BLaER1 treated with 17β-estradiol and CSF1 and Interleukin-3, amounts not matched to agents 10 nM and 100 nM (cell line): ENCODE results near the gene TMEM175.
"Not testable (repeated sequence)": the region's sequence is repeated elsewhere in the genome, so short reads cannot be mapped to it uniquely, and the experiment has no call there.

Experiments used
- H3K27ac ChIP-seq, 11 experiments: shearing (Covaris generic); formaldehyde crosslinking; 2 replicates each; pipeline ENCODE4 v1.8.1; 2022
- H3K27me3 ChIP-seq, 11 experiments: shearing (Covaris generic); formaldehyde crosslinking; 2 replicates each; pipeline ENCODE4 v1.8.1; 2022
- H3K36me3 ChIP-seq, 11 experiments: shearing (Covaris generic); formaldehyde crosslinking; 2 replicates each; pipeline ENCODE4 v1.8.1; 2022
- H3K4me1 ChIP-seq, 10 experiments: shearing (Covaris generic); formaldehyde crosslinking; 2 replicates each; pipeline ENCODE4 v1.8.1; 2022
- H3K4me2 ChIP-seq, 11 experiments: shearing (Covaris generic); formaldehyde crosslinking; 2 replicates each; pipeline ENCODE4 v1.8.1; 2022
- H3K4me3 ChIP-seq, 10 experiments: shearing (Covaris generic); formaldehyde crosslinking; 2 replicates each; pipeline ENCODE4 v1.8.1; 2022
- H3K9ac ChIP-seq, 11 experiments: shearing (Covaris generic); formaldehyde crosslinking; 2 replicates each; pipeline ENCODE4 v1.8.1; 2022
- H3K9me3 ChIP-seq, 11 experiments: shearing (Covaris generic); formaldehyde crosslinking; replicated peaks in 1 of 11; 2 replicates each; pipeline ENCODE4 v1.8.1; 2022
- H4K20me1 ChIP-seq, 11 experiments: shearing (Covaris generic); formaldehyde crosslinking; 2 replicates each; pipeline ENCODE4 v1.8.1; 2022
- Cebpa-rat ChIP-seq, 11 experiments: shearing (Covaris generic); IDR thresholded peaks; 2 replicates each; pipeline ENCODE4 v1.8.1; 2022

TMEM175 gene

DNA sequence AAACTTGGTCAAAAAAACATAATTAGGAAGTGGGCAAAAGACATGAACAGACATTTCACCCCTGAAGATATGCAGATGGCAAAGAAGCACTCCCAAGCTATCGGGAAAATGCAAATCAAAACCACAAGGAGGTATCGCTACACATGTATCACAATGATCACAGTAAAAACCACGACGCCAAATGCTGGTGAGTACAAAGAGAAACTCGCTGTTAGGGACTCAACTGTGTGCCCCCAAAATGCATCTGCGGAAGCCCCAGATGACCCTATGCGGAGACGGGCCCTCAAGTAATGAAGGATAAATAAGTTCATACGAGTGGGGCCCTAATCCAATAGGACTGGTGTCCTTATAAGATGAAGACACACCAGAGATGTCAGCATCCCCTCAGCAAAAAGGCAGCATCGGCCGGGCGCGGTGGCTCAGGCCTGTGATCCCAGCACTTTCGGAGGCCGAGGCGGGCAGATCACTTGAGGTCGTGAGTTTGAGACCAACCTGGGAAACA is 10.4 kb upstream of the TMEM175 start:
- Histone ChIP-seq H3K4me3 (peak overlapping the region in 4 of 10 experiments; percentile 11 to 20 (median 16); a peak in 3 of 20 replicates), H3K27ac (peak overlapping the region in 8 of 11 experiments; percentile 31 to 70 (median 54); a peak in 14 of 22 replicates), H3K9ac (peak overlapping the region in 4 of 11 experiments; percentile 7 to 44 (median 16); a peak in 3 of 22 replicates), H3K36me3 (peaks cover 0 to 52% (median 35%) of the 10 kb centered on the region in 11 experiments; a peak in 21 of 22 replicates), H3K4me1 (peaks cover 56 to 86% (median 63%) of the 10 kb centered on the region in 10 experiments), H4K20me1 (peaks cover 44 to 96% (median 84%) of the 10 kb centered on the region in 11 experiments), H3K4me2 (peak overlapping the region; percentile 57 to 78 (median 73)), H3K27me3 (no peaks in the 10 kb centered on the region), H3K9me3 (peaks cover 0 to 54% (median 51%) of the 10 kb centered on the region in 11 experiments; a peak in 18 of 22 replicates)
- no peak for TF ChIP-seq Cebpa-rat (IDR thresholded peaks at IDR 0.05)

GRCh38 chr4:924107-925096 is 7.9 kb upstream of the TMEM175 start:
- H3K9ac ChIP-seq, result peak overlapping the region in 2 of 11 experiments; percentile 22 to 44; a peak in 5 of 22 replicates
- peaks cover 67 to 83% (median 73%) of the 10 kb centered on the region in 10 experiments for H3K4me1 ChIP-seq
- H3K27me3 ChIP-seq, result no peaks in the 10 kb centered on the region
- peak overlapping the region in 9 of 11 experiments; percentile 31 to 68 (median 53); a peak in 17 of 22 replicates for H3K27ac ChIP-seq
- H3K4me2 ChIP-seq, result peak overlapping the region; percentile 57 to 78 (median 73)
- TF ChIP-seq Cebpa-rat (IDR thresholded peaks at IDR 0.05), result no peak
- H3K36me3 ChIP-seq, result peaks cover 0 to 51% (median 30%) of the 10 kb centered on the region in 11 experiments; a peak in 21 of 22 replicates
- H3K4me3 ChIP-seq, result 0 out of 20 replicates have a peak overlapping the region, but pooled peaks of 1 of the 10 experiments have one; percentile 17
- peaks cover 60 to 89% (median 83%) of the 10 kb centered on the region in 11 experiments for H4K20me1 ChIP-seq
- peaks cover 0 to 30% (median 28%) of the 10 kb centered on the region in 11 experiments; a peak in 18 of 22 replicates for H3K9me3 ChIP-seq

DNA sequence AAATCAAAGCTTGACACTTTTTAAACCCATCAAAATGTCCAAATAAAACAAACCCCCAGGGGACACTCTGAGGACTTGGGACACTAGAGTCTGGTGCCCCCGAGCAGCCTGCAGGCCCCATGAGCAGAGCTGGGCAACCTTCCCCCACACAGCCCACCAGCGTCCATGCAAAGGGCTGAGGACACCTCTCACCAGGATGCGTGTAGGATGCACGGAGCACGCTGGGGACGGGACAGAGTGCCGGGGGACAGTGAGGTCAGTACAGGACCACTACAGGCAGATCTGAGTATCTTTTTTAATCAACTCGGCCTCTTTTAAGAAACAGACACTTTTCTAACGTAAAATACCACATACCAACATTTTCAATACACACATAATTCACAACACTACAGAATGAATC is 7.1 kb upstream of the TMEM175 start:
- no peak for TF ChIP-seq Cebpa-rat (IDR thresholded peaks at IDR 0.05)
- Histone ChIP-seq H3K27ac (peak overlapping the region in 7 of 11 experiments; percentile 44 to 68 (median 53); a peak in 11 of 22 replicates), H3K4me1 (peaks cover 70 to 85% (median 79%) of the 10 kb centered on the region in 10 experiments), H3K27me3 (no peaks in the 10 kb centered on the region), H3K9ac (peak overlapping the region in 5 of 11 experiments; percentile 15 to 56 (median 22); a peak in 6 of 22 replicates), H3K36me3 (peaks cover 0 to 44% (median 28%) of the 10 kb centered on the region in 11 experiments; a peak in 21 of 22 replicates), H3K4me3 (no peak overlapping the region), H4K20me1 (peaks cover 68 to 89% (median 84%) of the 10 kb centered on the region in 11 experiments), H3K9me3 (peaks cover 0 to 23% (median 20%) of the 10 kb centered on the region in 11 experiments; a peak in 18 of 22 replicates), H3K4me2 (peak overlapping the region; percentile 57 to 78 (median 73))

DNA sequence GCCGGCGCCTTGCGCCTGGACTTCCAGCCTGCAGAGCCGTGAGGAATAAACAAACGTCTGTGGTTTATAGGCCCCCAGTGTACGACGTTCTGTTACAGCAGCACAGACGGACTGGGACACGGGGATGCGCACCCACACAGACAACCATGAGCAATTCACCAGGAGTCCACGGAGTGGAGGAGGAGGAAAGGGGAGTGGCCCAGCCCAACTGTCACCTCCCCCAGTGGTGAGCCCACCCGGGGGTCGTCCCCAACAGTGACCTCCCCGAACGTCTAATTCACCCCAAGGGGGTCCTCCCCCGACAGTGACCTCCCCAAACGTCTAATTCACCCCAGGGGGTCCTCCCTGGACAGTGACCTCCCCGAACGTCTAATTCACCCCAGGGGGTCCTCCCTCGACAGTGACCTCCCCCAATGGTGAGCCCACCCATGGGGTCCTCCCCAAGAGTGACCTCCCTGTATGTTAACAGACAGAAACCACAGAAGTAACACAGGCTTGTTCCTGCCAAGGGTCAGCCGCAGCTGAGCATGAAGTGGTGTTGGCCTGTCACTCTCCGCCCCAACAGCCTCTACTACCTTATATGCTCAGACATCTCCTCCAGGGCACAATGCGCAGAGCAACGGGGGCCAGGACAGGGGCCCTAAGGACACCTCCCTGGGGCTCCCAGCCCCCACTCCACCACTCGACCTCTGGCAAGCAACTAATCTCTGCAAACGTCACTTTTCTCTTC is 6.3 kb upstream of the TMEM175 start:
- TF ChIP-seq Cebpa-rat (IDR thresholded peaks at IDR 0.05), result no peak
- peaks cover 0 to 15% (median 13%) of the 10 kb centered on the region in 11 experiments; a peak in 18 of 22 replicates for H3K9me3 ChIP-seq
- H3K27ac ChIP-seq, result peak overlapping the region in 5 of 11 experiments; percentile 22 to 54 (median 53); a peak in 5 of 22 replicates
- peaks cover 0 to 40% (median 24%) of the 10 kb centered on the region in 11 experiments; a peak in 20 of 22 replicates for H3K36me3 ChIP-seq
- H3K4me2 ChIP-seq, result peak overlapping the region; percentile 57 to 78 (median 73)
- no peak overlapping the region for H3K4me3 ChIP-seq
- H4K20me1 ChIP-seq, result peaks cover 74 to 92% (median 90%) of the 10 kb centered on the region in 11 experiments
- H3K4me1 ChIP-seq, result peaks cover 75 to 87% (median 83%) of the 10 kb centered on the region in 10 experiments
- H3K9ac ChIP-seq, result peak overlapping the region in 6 of 11 experiments; percentile 9 to 56 (median 18); a peak in 4 of 22 replicates
- no peaks in the 10 kb centered on the region for H3K27me3 ChIP-seq

GRCh38 chr4:926538-926937 is 5.7 kb upstream of the TMEM175 start:
- peak overlapping the region in 2 of 11 experiments; percentile 22 to 53; a peak in 1 of 22 replicates for H3K27ac ChIP-seq
- H3K36me3 ChIP-seq, result peaks cover 0 to 34% (median 18%) of the 10 kb centered on the region in 11 experiments; a peak in 19 of 22 replicates
- H3K4me2 ChIP-seq, result peak overlapping the region in 9 of 11 experiments; percentile 63 to 78 (median 75); a peak in 10 of 22 replicates
- H3K4me1 ChIP-seq, result peaks cover 75 to 86% (median 81%) of the 10 kb centered on the region in 10 experiments
- TF ChIP-seq Cebpa-rat (IDR thresholded peaks at IDR 0.05), result no peak
- peaks cover 0 to 9% (median 7%) of the 10 kb centered on the region in 11 experiments; a peak in 18 of 22 replicates for H3K9me3 ChIP-seq
- H3K4me3 ChIP-seq, result no peak overlapping the region
- peaks cover 80 to 94% (median 90%) of the 10 kb centered on the region in 11 experiments for H4K20me1 ChIP-seq
- H3K27me3 ChIP-seq, result no peaks in the 10 kb centered on the region
- 0 out of 22 replicates have a peak overlapping the region, but pooled peaks of 1 of the 11 experiments have one; percentile 56 for H3K9ac ChIP-seq

GRCh38 chr4:927566-927965 is 4.7 kb upstream of the TMEM175 start:
- H3K4me1 ChIP-seq, result peaks cover 64 to 76% (median 71%) of the 10 kb centered on the region in 10 experiments
- H3K36me3 ChIP-seq, result peaks cover 0 to 26% (median 10%) of the 10 kb centered on the region in 11 experiments; a peak in 13 of 22 replicates
- not testable (repeated sequence) for H3K9me3 ChIP-seq, H3K4me3 ChIP-seq, H3K27me3 ChIP-seq, H3K27ac ChIP-seq, H3K9ac ChIP-seq
- H4K20me1 ChIP-seq, result peaks cover 78 to 86% (median 82%) of the 10 kb centered on the region in 11 experiments
- H3K4me2 ChIP-seq, result peak overlapping the region in 2 of 11 experiments; percentile 28 to 99; a peak in 1 of 22 replicates

GRCh38 chr4:929096-929765 is 3.0 kb upstream of the TMEM175 start:
- Histone ChIP-seq H3K4me2 (peak overlapping the region; percentile 92 to 100 (median 96); a peak in 21 of 22 replicates), H3K27ac (peak overlapping the region in 10 of 11 experiments; percentile 1 to 96 (median 93); a peak in 13 of 22 replicates), H3K4me1 (peaks cover 64 to 74% (median 69%) of the 10 kb centered on the region in 10 experiments), H3K9me3 (no peaks in the 10 kb centered on the region), H3K27me3 (no peaks in the 10 kb centered on the region), H3K4me3 (peak overlapping the region in 3 of 10 experiments; percentile 100; a peak in 4 of 20 replicates), H3K36me3 (peaks cover 0 to 22% (median 10%) of the 10 kb centered on the region in 11 experiments; a peak in 13 of 22 replicates), H4K20me1 (peaks cover 61 to 69% (median 65%) of the 10 kb centered on the region in 11 experiments), H3K9ac (peak overlapping the region in 9 of 11 experiments; percentile 5 to 99 (median 89); a peak in 11 of 22 replicates)
- no peak for TF ChIP-seq Cebpa-rat (IDR thresholded peaks at IDR 0.05)
